Amniotic epithelial cell (primary cell): ENCODE results near the gene ZBED6.

Source experiments
- DNase-seq: peaks from one replicate; pipeline ENCODE4 v3.0.0-alpha.2; 2010; ENCODE audit warnings: low read depth

Gene ZBED6

DNA sequence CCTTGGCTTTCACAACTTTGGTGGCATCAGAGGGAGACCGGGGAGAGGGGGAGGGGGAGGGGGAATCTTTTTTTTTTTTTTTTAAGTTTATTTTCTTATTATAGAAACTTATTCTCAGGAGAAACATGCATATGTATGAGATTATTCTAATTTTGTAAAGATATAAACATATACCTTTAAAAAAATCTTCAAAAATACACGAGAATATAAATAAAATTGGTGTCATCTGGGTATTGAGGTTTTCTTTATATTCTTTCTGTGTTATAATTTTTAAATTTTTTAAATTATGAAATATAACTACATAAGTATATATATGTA, 47.1 kb downstream of the ZBED6 start:
- DNase-seq, result no peak

- no peak for DNase-seq
These were observed 48.0 kb downstream of the ZBED6 start for GRCh38 chr1:203843435-203843834.
